ENCODE measurements around the gene APAF1.

APAF1 gene

GRCh38 chr12:98696036-98696646 lies 51.1 kb downstream of the APAF1 start:
- H3K9ac ChIP-seq (ENCODE audit: low read length) = no peak overlapping the region
- no peak overlapping the region for H3K27ac ChIP-seq (ENCODE audit: low read depth, low read length, poor library complexity, severe bottlenecking)
- no peak overlapping the region for H3K4me3 ChIP-seq (ENCODE audit: low read depth, low read length, poor library complexity, severe bottlenecking)
- no peaks in the 10 kb centered on the region for H3K4me1 ChIP-seq (ENCODE audit: insufficient read depth, low read length, severe bottlenecking)
- no peaks in the 10 kb centered on the region for H3K9me2 ChIP-seq (ENCODE audit: low read depth, low read length)
- no peaks in the 10 kb centered on the region for H4K20me1 ChIP-seq (ENCODE audit: insufficient read depth, low read length)
- H2AFZ ChIP-seq (ENCODE audit: low read length) = no peak overlapping the region
- peaks cover 3% of the 10 kb centered on the region; the same call in 1 of the 2 replicates for H3F3A ChIP-seq (ENCODE audit: insufficient read depth, low read length)
- H3K4me2 ChIP-seq (ENCODE audit: low read length) = no peak overlapping the region
- no peaks in the 10 kb centered on the region for H3K79me2 ChIP-seq (ENCODE audit: insufficient read depth, low read length)
- no peaks in the 10 kb centered on the region for H3K27me3 ChIP-seq (ENCODE audit: insufficient read depth, low read length)
- TF ChIP-seq EZH2 (IDR thresholded peaks at IDR 0.05; ENCODE audit: borderline replicate concordance, low read length) = no peak
- H3K9me3 ChIP-seq (ENCODE audit: low read length) = no peaks in the 10 kb centered on the region
- H3K36me3 ChIP-seq (ENCODE audit: insufficient read depth, low read length) = peaks cover 15% of the 10 kb centered on the region; the same call in 1 of the 2 replicates

- no peak overlapping the region for H3K4me3 ChIP-seq (ENCODE audit: low read depth, low read length, poor library complexity, severe bottlenecking)
- no peak overlapping the region for H3K27ac ChIP-seq (ENCODE audit: low read depth, low read length, poor library complexity, severe bottlenecking)
- H3K27me3 ChIP-seq (ENCODE audit: insufficient read depth, low read length) = no peaks in the 10 kb centered on the region
- H3K4me2 ChIP-seq (ENCODE audit: low read length) = no peak overlapping the region
- H3K9me3 ChIP-seq (ENCODE audit: low read length) = no peaks in the 10 kb centered on the region
- no peak overlapping the region for H2AFZ ChIP-seq (ENCODE audit: low read length)
- H3F3A ChIP-seq (ENCODE audit: insufficient read depth, low read length) = peaks cover 3% of the 10 kb centered on the region; the same call in 1 of the 2 replicates
- H3K4me1 ChIP-seq (ENCODE audit: insufficient read depth, low read length, severe bottlenecking) = no peaks in the 10 kb centered on the region
- no peaks in the 10 kb centered on the region for H3K9me2 ChIP-seq (ENCODE audit: low read depth, low read length)
- H3K79me2 ChIP-seq (ENCODE audit: insufficient read depth, low read length) = no peaks in the 10 kb centered on the region
- TF ChIP-seq CTCF (IDR thresholded peaks at IDR 0.05; ENCODE audit: low read length) (no peak), EZH2 (IDR thresholded peaks at IDR 0.05; ENCODE audit: borderline replicate concordance, low read length) (no peak)
- H4K20me1 ChIP-seq (ENCODE audit: insufficient read depth, low read length) = no peaks in the 10 kb centered on the region
- H3K36me3 ChIP-seq (ENCODE audit: insufficient read depth, low read length) = peaks cover 15% of the 10 kb centered on the region; the same call in 1 of the 2 replicates
- no peak overlapping the region for H3K9ac ChIP-seq (ENCODE audit: low read length)
These were observed 52.1 kb downstream of the APAF1 start for GRCh38 chr12:98697209-98697608.

- Histone ChIP-seq H3K9me3 (ENCODE audit: low read length) (no peaks in the 10 kb centered on the region), H3K79me2 (ENCODE audit: insufficient read depth, low read length) (no peaks in the 10 kb centered on the region), H3K4me2 (ENCODE audit: low read length) (no peak overlapping the region), H3K9me2 (ENCODE audit: low read depth, low read length) (no peaks in the 10 kb centered on the region), H3K36me3 (ENCODE audit: insufficient read depth, low read length) (peaks cover 15% of the 10 kb centered on the region; the same call in 1 of the 2 replicates), H3K27ac (ENCODE audit: low read depth, low read length, poor library complexity, severe bottlenecking) (no peak overlapping the region), H3F3A (ENCODE audit: insufficient read depth, low read length) (peaks cover 3% of the 10 kb centered on the region; the same call in 1 of the 2 replicates), H4K20me1 (ENCODE audit: insufficient read depth, low read length) (no peaks in the 10 kb centered on the region), H3K4me1 (ENCODE audit: insufficient read depth, low read length, severe bottlenecking) (no peaks in the 10 kb centered on the region), H3K4me3 (ENCODE audit: low read depth, low read length, poor library complexity, severe bottlenecking) (no peak overlapping the region), H3K9ac (ENCODE audit: low read length) (no peak overlapping the region), H2AFZ (ENCODE audit: low read length) (no peak overlapping the region), H3K27me3 (ENCODE audit: insufficient read depth, low read length) (no peaks in the 10 kb centered on the region)
- peak; percentile 50 for TF ChIP-seq CTCF (IDR thresholded peaks at IDR 0.05; ENCODE audit: low read length)
- TF ChIP-seq EZH2 (IDR thresholded peaks at IDR 0.05; ENCODE audit: borderline replicate concordance, low read length) = no peak
These were observed 53.7 kb downstream of the APAF1 start for GRCh38 chr12:98698603-98699463.
